A673 (cell line): ENCODE results near the gene VAT1L. TPM values are rescaled to one million over a fixed set of nuclear protein-coding genes. Genes with fewer than 3 reads are reported as not detected.

ENCODE experiments used
- BruUV-seq: library from RNA; stranded (reverse); fragments of 400-500 nt; replicated peaks from 2 replicates; lab custom pipeline; 2021; lab: Mats Ljungman, UMichigan
- CTCF ChIA-PET: fragments of 300-600 bp; sonication (Branson Sonifier 250); formaldehyde crosslinking; loops from one replicate; lab custom pipeline; 2022; ENCODE audit warnings: antibody characterized with exemption; lab: Charles Lee
- POLR2A ChIA-PET: fragments of 300-600 bp; sonication (Branson Sonifier 250); formaldehyde crosslinking; loops from one replicate; lab custom pipeline; 2022; ENCODE audit warnings: antibody characterized with exemption; ENCODE audit not compliant: low non-redundant PET; lab: Charles Lee
- DNase-seq: peaks from one replicate; pipeline ENCODE4 v3.0.0-alpha.2; 2015; ENCODE audit warnings: low spot score
- H3K27ac ChIP-seq: fragments of 200-600 bp; sonication (generic); 2 replicates; pipeline ENCODE4 v1.5.1; 2016; ENCODE audit warnings: mixed run types, low read depth, mild to moderate bottlenecking, mixed read lengths, antibody characterized with exemption, low read length; ENCODE audit not compliant: poor library complexity, severe bottlenecking
- H3K27me3 ChIP-seq: fragments of 200-600 bp; sonication (generic); replicated peaks from 2 replicates; pipeline ENCODE4 v1.6.1; 2017; ENCODE audit warnings: mixed run types, low read depth, mild to moderate bottlenecking, mixed read lengths, antibody characterized with exemption, low read length; ENCODE audit not compliant: insufficient read depth, poor library complexity
- H3K36me3 ChIP-seq: fragments of 200-600 bp; sonication (generic); 2 replicates; pipeline ENCODE4 v1.6.1; 2016; ENCODE audit warnings: mixed run types, mild to moderate bottlenecking, mixed read lengths, antibody characterized with exemption, low read length; ENCODE audit not compliant: insufficient read depth, poor library complexity, severe bottlenecking
- H3K4me1 ChIP-seq: fragments of 200-600 bp; sonication (generic); 2 replicates; pipeline ENCODE4 v1.6.1; 2017; ENCODE audit warnings: mixed run types, mild to moderate bottlenecking, mixed read lengths, antibody characterized with exemption, low read length; ENCODE audit not compliant: insufficient read depth, poor library complexity, severe bottlenecking
- H3K4me3 ChIP-seq: fragments of 200-600 bp; sonication (generic); 2 replicates; pipeline ENCODE4 v1.5.1; 2016; ENCODE audit warnings: low read depth, mixed run types, mild to moderate bottlenecking, mixed read lengths, low read length; ENCODE audit not compliant: poor library complexity, severe bottlenecking
- H3K9me3 ChIP-seq: fragments of 200-600 bp; sonication (generic); 2 replicates; pipeline ENCODE4 v1.6.1; 2016; ENCODE audit warnings: mixed run types, low read depth, mild to moderate bottlenecking, mixed read lengths, antibody characterized with exemption, low read length; ENCODE audit not compliant: poor library complexity, severe bottlenecking
- EZH2 ChIP-seq: fragments of 200-600 bp; sonication (generic); IDR thresholded peaks from 2 replicates; pipeline ENCODE4 v1.6.1; 2017; ENCODE audit warnings: borderline replicate concordance, low read depth, mild to moderate bottlenecking, mixed read lengths, antibody characterized with exemption, low read length; ENCODE audit not compliant: poor library complexity, severe bottlenecking
- intact Hi-C: fragments of 100-400 bp; cut with micrococcal nuclease; formaldehyde crosslinking; loops from one replicate; pipeline ENCODE4 v1.10.0; 2022; ENCODE audit not compliant: unreplicated experiment
- total RNA-seq: library from RNA; stranded (reverse); gene quantifications from 2 replicates; pipeline ENCODE4 v1.2.3, GENCODE V29; 2021
- TF ChIP-seq, protein P1 (sequence below): fragments of 300-800, 200-600 bp; sonication (generic); conservative IDR thresholded peaks from 2 replicates; pipeline ENCODE4 v1.5.1; 2017; ENCODE audit warnings: low read depth, mild to moderate bottlenecking, antibody characterized with exemption, low read length, moderate library complexity, mixed read lengths

VAT1L gene
- total RNA-seq, 1 experiment from 2014 or later: 0.09 TPM

DNA sequence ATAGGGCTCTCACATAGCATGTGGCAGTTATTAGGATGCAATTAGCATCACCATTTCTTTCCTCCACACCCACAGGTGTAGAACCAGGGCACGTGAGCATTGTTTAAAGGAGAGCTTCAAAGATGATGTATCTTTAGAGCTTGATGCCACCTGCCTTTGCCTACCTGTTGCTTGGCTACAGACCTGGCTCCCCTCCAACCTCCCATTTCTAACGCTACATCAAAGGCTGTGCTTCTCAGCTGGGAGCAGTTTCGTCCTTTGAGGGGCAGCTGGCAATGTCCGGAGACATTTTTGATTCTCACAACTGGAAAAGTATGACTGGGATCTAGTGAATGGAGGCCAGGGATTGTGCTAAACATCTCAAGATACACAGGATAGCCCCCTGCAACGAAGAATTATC, 155.4 kb downstream of the VAT1L start:
- no peak overlapping the region for H3K27ac ChIP-seq
- no peaks in the 10 kb centered on the region for H3K4me1 ChIP-seq
- no peak for TF ChIP-seq EZH2
- TF ChIP-seq, protein P1, sequence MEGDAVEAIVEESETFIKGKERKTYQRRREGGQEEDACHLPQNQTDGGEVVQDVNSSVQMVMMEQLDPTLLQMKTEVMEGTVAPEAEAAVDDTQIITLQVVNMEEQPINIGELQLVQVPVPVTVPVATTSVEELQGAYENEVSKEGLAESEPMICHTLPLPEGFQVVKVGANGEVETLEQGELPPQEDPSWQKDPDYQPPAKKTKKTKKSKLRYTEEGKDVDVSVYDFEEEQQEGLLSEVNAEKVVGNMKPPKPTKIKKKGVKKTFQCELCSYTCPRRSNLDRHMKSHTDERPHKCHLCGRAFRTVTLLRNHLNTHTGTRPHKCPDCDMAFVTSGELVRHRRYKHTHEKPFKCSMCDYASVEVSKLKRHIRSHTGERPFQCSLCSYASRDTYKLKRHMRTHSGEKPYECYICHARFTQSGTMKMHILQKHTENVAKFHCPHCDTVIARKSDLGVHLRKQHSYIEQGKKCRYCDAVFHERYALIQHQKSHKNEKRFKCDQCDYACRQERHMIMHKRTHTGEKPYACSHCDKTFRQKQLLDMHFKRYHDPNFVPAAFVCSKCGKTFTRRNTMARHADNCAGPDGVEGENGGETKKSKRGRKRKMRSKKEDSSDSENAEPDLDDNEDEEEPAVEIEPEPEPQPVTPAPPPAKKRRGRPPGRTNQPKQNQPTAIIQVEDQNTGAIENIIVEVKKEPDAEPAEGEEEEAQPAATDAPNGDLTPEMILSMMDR: no peak
- no peaks in the 10 kb centered on the region for H3K36me3 ChIP-seq
- no TSS peak for BruUV-seq
- ChIA-PET POLR2A (no interaction called here), CTCF (no interaction called here)
- no peak for DNase-seq
- H3K4me3 ChIP-seq: no peak overlapping the region
- no peaks in the 10 kb centered on the region for H3K9me3 ChIP-seq
- intact Hi-C loops: no loop called here
- H3K27me3 ChIP-seq: no peaks in the 10 kb centered on the region

DNA sequence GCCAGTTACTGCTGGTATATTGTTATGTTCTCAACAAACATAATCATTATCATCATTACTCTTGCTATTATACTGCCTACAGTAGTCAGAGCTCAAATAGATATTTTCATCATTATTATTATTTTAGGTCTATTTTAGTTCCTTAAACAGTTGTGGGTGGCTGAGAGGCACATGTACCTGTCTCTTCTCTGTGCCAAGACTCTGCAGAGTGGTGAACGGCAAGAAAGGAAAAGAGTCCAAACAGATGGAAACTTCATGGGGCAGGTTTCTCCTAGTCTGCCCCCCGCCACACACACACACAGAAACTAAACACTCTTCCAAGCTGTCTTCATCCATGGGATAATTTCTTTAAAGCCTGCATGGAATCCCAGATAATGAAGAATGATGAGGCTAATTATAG, 156.3 kb downstream of the VAT1L start:
- Histone ChIP-seq H3K9me3 (no peaks in the 10 kb centered on the region), H3K27me3 (no peaks in the 10 kb centered on the region), H3K36me3 (no peaks in the 10 kb centered on the region), H3K27ac (no peak overlapping the region), H3K4me1 (no peaks in the 10 kb centered on the region), H3K4me3 (no peak overlapping the region)
- CTCF ChIA-PET: no interaction called here
- no TSS peak for BruUV-seq
- intact Hi-C loops: no loop called here
- DNase-seq: no peak
- TF ChIP-seq EZH2: no peak
- TF ChIP-seq, protein P1: no peak
- POLR2A ChIA-PET: no interaction called here

DNA sequence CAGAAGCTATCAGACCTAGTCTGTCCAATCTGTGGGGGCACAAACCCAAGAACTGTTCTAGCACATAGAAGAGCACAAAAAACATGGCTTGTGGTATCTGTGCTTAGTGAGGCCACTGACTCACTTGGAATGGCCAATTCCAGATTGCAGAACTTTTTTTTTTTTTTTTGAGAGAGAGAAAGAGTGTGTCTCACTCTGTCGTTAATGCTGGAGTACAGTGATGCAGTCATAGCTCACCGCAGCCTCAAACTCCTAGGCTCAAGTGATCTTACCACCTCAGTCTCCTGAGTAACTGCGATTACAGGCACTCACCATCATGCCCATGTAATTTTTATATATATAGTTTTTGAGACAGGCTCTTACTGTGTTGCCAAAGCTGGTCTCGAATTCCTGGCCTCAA, 156.8 kb downstream of the VAT1L start:
- intact Hi-C loops: no loop called here
- POLR2A ChIA-PET: no interaction called here
- Histone ChIP-seq H3K36me3 (no peaks in the 10 kb centered on the region), H3K4me1 (no peaks in the 10 kb centered on the region), H3K4me3 (no peak overlapping the region), H3K27me3 (no peaks in the 10 kb centered on the region), H3K27ac (no peak overlapping the region), H3K9me3 (no peaks in the 10 kb centered on the region)
- BruUV-seq: no TSS peak
- CTCF ChIA-PET: no interaction called here
- DNase-seq: no peak
- no peak for TF ChIP-seq EZH2
- TF ChIP-seq, protein P1: no peak
